Measurements from ENCODE around the gene SPAST.
A peak's percentile ranks its signal among the peaks of the same experiment; 100 is the strongest.
"Not testable (repeated sequence)": the region's sequence is repeated elsewhere in the genome, so short reads cannot be mapped to it uniquely, and the experiment has no call there.

The SPAST gene

DNA sequence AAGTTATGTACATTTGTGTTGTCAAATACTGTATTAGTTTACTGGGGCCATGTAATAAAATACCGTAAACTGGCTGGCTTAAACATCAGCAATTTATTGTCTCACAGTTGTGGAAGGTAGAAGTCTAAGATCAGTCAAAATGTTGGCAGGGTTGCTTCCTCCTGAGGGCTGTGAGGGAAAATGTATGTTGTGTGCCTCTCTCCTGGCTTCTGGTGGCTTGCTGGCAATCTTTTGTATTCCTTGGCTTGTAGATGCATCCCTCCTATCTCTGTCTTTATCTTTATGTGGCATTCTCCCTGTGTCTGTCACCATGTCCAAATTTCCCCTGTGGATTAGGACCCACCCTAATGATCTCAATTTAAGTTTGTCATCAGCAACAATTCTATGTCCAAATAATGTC is 65.3 kb downstream of the SPAST start:
- DNase-seq (ENCODE audit: low read depth in 2 of 2): no peak

DNA sequence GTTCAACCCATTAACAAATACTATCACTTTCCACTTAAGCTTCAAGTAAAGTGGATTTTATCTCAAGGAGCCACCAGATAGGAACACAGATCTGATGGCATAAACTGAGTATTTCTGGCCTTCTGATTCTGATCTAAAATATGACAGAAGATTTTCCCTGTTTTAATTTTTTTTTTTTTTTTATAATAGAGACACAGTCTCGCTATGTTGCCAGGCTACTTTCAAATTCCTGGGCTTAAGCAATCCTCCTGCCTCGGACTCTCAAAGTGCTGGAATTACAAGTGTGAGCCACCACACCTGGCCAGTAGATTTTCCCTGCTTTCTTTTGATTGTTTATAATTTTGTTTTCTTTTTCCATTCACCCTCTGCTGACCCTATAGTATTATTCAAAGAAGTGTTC is 65.7 kb downstream of the SPAST start:
- no peak for DNase-seq (ENCODE audit: low read depth in 2 of 2)

DNA sequence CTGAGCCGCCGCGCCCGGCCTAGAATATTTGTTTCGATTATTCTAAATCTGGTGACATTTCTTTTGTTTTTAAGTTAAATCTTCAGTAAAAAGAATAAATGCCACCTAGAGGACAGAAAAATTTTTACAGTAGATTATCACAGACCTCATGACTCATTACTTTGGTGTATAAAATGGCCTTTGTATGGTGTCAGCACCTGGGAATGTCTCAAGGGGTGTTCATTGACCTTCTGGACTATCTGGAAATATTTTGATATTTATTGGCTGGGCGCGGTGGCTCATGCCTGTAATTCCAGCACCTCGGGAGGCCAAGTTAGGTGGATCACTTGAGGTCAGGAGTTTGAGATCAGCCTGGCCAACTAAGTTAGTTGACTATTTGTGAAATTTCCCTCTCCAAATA is 72.1 kb downstream of the SPAST start:
- peak; percentile 32 to 52 for DNase-seq (ENCODE audit: low read depth in 2 of 2)

DNA sequence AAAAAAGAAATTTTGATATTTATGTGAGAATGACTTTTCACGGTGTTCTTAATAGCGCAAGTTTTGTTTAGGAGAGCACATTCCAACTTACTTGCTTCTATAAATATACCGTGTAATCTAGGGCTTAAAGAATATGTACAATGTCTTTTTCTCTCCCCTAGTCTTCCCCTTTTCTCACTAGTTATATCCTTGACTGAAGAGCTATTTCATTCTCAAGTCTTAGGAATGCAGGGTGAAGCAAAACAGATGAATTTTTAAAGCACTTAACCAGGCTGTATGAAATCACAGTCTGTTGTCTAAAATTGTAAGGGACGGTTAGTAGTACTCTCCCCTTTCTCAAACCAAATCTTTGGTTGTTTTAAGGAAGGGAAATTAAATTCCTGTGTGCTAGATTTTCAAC is 72.7 kb downstream of the SPAST start:
- DNase-seq (ENCODE audit: low read depth in 2 of 2): peak; percentile 2 to 3

DNA sequence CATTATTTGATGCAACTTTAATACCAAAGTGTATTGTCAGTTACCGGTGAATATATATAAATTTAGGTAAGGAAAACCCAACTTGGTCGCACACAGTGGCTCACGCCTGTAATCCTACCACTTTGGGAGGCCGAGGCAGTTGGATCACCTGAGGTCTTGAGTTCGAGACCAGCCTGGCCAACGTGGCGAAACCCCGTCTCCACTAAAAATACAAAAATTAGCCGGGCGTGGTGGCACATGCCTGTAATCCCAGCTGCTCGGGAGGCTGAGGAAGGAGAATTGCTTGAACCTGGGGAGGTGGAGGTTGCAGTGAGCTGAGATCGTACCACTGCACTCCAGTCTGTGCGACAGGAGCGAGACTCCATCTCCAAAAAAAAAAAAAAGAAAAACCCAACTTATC is 88.2 kb downstream of the SPAST start:
- not testable (repeated sequence) for DNase-seq (ENCODE audit: low read depth in 2 of 2)

DNA sequence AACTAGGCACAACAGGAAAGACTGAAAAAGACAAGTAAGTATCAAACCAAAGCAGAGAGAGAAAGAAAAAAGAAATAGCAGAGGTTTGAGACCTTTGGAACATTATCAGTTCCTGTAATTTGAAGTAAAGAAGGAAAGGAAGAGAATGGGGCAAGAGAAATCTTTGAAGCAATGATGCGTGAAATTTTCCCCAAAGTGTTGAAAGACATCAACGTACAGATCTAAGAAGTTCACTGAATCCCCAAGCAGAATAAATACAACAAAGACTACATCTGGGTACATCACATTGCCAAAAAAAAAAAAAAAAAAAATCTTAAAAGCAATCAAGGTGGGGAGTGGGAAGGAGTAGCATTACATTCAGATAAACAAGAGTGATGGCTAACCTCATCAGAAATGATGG is 96.3 kb downstream of the SPAST start:
- no peak for DNase-seq (ENCODE audit: low read depth in 2 of 2)

DNA sequence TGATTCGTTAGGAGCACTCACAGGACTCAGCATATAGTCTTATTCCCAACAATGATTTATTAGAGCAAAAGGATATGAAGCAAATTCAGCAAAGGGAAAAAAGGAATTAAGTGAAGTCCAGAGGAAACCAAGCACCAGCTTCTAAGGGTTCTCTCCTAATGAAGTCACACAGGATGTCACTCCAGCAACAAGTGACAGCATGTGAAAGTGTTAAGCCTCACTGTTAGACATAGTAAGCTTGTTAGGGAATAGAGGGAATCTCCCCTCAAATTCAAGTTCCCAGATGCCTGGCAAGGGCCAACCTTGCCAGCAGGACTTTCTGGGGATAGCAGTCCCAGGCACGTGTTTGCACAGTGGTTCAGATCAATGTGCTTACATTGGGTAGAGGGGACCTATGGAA is 97.9 kb downstream of the SPAST start:
- no peak for DNase-seq (ENCODE audit: low read depth in 2 of 2)

DNA sequence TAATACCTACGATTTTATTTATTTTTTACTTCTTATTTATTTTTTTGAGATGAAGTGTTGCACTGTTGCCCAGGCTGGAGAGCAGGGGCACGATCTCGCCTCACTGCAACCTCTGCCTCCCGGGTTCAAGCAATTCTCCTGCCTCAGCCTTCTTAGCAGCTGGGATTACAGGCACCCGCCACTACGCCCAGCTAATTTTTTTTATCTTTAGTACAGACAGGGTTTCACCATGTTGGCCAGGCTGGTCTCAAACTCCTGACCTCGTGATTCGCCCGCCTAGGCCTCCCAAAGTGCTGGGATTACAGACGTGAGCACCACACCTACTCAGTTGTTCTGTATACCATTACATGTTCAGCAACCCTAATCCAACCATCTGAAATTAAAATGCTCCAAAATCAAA is 100.9 kb downstream of the SPAST start:
- DNase-seq (ENCODE audit: low read depth in 2 of 2): not testable (repeated sequence)

DNA sequence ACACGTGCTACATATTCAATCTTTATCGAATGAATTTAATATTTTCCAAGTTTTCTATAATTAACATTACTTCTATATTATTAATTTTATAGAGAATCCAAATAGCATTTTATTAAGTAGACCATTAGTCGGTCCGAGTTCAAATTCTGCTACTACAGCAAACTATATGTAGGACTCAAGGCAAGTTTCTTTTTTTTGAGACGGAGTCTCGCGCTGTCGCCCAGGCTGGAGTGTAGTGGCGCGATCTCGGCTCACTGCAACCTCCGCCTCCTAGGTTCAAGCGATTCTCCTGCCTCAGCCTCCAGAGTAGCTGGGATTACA is 101.6 kb downstream of the SPAST start:
- DNase-seq (ENCODE audit: low read depth in 2 of 2): not testable (repeated sequence)

DNA sequence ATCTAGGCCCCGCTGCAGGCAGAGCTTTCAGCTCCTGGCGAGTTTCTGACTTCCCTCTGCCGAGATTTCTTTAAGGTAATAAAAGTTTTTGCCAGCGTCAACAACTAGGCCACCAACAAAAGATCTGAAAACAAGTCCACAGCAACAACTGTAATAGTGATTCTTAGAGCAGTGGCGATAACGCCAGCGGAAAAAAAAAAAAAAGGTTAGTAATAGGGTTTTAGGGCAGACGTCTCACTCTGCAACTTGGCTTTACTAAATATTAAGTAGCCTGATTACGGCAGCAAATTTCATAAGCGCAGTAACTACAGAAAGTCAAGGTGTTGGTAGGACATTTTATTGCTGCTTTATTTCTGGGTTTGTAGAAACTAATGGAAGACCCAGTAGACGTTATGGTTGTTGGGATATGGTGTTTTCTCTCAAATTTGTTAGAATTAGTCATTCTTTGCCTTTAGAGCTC is 102.8 kb downstream of the SPAST start:
- no peak for DNase-seq (ENCODE audit: low read depth in 2 of 2)

DNA sequence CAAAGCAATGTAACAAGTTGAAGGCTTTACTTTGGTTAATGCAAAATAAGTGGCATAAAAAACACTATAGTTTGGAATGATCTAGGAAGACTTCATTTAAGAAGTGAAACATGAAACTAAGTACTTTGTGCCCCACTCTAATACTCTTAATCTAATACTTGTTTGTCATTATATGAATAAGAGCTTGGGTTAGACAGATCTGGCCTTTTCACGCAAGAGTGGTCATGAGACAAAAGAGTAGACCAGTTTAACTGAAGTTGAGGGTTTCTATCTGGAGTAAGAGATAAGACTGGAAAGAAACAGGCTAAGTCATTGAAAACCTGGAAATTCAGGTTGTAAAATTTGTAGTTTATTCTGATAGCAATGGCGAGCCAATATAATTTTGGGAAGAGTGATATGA is 105.2 kb downstream of the SPAST start:
- no peak for DNase-seq (ENCODE audit: low read depth in 2 of 2)

DNA sequence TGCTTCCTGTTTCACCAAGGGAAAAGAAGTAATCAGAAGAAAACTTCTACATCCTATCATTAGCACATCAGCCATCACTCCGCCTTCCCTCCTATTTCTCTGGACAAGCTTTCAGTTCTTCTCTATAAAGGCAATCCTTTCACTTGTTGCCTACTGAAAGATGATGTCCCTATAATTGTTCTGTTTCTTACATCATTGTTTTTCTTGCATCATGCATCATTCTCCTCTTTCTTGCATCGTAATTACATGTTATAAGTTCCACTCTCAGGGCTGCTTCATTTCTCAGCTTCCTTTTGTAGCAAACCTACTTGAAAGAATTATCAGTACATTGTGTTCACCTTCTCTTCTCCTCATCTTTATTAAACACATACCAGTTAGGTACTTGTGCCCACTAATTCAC is 109.5 kb downstream of the SPAST start:
- no peak for DNase-seq (ENCODE audit: low read depth in 2 of 2)

DNA sequence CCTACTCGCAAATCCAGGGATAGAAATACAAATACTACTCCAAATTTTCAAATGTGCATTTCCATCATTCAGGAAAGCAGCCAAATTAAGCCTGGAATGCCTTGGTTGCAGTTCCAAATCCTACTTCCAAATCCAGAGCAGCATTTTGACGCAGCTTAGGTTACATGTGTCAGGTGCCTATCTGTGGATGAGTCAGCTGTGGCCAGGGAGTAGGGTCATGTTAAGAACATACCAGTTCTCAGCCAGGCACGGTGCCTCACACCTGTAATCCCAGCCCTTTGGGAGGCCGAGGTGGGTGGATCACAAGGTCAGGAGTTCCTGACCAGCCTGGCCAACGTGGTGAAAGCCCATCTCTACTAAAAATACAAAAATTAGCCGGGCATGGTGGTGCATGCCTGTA is 119.3 kb downstream of the SPAST start:
- no peak for DNase-seq (ENCODE audit: low read depth in 2 of 2)

DNA sequence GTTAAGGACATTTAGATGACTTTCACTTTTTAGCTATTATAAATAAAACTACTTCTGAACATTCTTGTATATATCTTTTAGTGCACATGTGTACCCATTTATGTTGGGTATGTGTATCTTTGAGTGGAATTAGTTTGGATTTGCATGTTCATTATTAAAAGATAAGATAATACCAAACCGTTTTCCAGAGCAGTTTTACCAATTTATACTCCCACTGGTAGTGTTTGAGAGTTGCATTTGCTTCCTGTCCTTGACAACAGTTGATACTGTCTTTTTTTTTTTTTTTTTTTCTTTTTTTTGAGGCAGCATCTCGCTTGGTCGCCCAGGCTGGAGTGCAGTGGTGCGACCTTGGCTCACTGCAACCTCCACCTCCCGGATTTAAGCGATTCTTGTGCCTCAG is 125.7 kb downstream of the SPAST start:
- no peak for DNase-seq (ENCODE audit: low read depth in 2 of 2)

DNA sequence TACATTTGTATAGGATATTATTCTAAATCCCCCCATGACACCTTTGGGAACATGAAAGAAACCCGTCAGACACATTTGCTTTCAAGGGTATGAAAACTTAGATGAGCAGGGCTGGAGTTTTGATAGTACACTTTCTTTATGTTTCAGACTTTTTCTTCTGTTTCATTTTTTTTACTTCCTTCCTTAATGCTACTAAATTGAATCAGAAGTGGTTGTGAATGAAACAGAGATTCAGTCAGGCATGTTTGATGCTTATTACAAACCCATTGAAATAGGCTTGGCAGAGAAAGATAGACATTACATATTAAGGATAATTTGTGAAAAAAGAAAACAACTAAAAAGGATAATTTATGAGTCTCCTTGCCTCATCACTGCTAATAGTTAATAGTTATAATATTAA is 129.1 kb downstream of the SPAST start:
- no peak for DNase-seq (ENCODE audit: low read depth in 2 of 2)

DNA sequence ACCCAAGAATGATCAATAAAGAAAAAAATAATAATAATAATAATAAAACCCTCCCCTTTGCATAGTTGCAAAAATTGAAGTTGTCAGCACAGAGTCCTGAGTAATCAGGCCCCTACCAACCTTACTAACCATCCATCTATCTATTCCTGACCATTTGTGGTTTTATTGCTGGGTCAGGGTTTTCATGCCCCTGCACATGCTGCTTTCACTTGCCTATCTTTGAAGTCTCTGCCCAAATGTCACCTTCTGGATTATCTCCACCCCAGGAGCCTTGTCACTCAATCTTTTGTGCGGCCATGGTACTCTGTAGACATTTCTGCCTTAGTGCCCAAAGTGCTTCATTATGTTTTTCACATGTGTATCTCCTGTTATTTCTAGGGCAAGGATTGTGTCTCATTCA is 137.5 kb downstream of the SPAST start:
- DNase-seq (ENCODE audit: low read depth in 2 of 2): no peak

DNA sequence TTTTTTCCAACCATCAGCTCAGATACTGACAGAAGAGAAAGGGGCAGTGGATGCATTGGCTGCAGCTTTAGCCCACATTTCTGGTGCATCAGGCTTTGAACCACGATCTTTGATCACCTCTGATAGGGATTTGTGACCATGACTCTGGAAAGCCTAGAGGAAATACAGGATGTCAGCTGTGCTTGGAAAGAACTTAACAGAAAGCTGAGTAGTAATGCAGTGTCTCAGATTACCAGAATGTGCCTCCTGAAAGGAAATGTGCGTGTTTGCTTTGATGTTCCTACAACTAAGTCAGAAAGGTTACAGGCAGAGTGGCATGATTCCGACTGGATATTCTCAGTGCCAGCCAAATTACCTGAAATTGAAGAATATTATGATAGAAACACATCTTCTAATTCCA is 140.1 kb downstream of the SPAST start:
- DNase-seq (ENCODE audit: low read depth in 2 of 2): not testable (repeated sequence)
